A673 (cell line): ENCODE data around the gene LRSAM1.

Experiments
- CTCF ChIP-seq: fragments of 300-800, 200-600 bp; sonication (generic); conservative IDR thresholded peaks from 2 replicates; pipeline ENCODE4 v1.5.1; 2017; ENCODE audit warnings: low read depth, mild to moderate bottlenecking, antibody characterized with exemption, low read length, moderate library complexity, mixed read lengths
- EZH2 ChIP-seq: fragments of 200-600 bp; sonication (generic); IDR thresholded peaks from 2 replicates; pipeline ENCODE4 v1.6.1; 2017; ENCODE audit warnings: borderline replicate concordance, low read depth, mild to moderate bottlenecking, mixed read lengths, antibody characterized with exemption, low read length; ENCODE audit not compliant: poor library complexity, severe bottlenecking

DNA sequence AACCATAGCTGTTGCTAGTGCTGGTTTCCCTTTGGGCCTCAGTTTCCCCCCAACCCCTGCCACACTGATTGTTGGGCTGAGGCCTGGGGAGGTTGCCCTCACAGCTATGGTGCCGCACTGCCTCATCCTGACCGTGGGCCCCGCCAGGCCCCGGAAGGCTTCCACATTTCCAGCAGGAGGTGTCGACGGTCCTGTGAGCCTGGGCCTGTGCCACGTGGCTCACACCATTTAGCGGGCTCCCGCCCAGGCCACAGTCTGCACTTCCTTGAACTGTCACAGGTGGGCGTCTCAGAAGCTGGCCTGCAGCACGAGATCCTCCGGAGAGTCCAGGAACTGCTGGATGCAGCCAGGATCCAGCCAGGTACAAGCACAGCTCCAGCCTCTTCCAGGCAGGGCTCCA is 45.7 kb downstream of the LRSAM1 start:
- TF ChIP-seq CTCF (no peak), EZH2 (no peak)
